Spleen (tissue), 7 donors: ENCODE data around the gene EML3.

Source experiments
- POLR2A ChIP-seq, 3 donors: fragments of 450-650 bp; IDR thresholded peaks; one replicate each; pipeline ENCODE4 v1.5.1; 2017; ENCODE audit warnings: antibody characterized with exemption in 3 of 3, mild to moderate bottlenecking in 1 of 3
- POLR2AphosphoS5 ChIP-seq, 3 donors: sonication (generic); formaldehyde crosslinking; IDR thresholded peaks; one replicate each; pipeline ENCODE4 v1.5.1; 2017; ENCODE audit warnings: antibody characterized with exemption in 3 of 3
- TF ChIP-seq, protein P1 (sequence below), 11 experiments: fragments of 200-600 bp in 7 of 11; fragments of 450-650 bp in 4 of 11; sonication (generic) in 4 of 11; IDR thresholded peaks in 8 of 11; conservative IDR thresholded peaks in 3 of 11; 1 replicate in 7 of 11; 2 replicates in 4 of 11; pipeline versions ENCODE4 v1.4.0 to v1.8.0; 2016 to 2021; ENCODE audit warnings: antibody characterized with exemption in 11 of 11, inconsistent platforms in 4 of 11, mild to moderate bottlenecking in 1 of 11
- donor health status: DM: no; HTN: no; CAD: no; lungs with moderate emphysema.
- donor health status: DM: no; HTN: no; CAD: no.
- donor health status: DM: no; HTN: no; CAD: no.

DNA sequence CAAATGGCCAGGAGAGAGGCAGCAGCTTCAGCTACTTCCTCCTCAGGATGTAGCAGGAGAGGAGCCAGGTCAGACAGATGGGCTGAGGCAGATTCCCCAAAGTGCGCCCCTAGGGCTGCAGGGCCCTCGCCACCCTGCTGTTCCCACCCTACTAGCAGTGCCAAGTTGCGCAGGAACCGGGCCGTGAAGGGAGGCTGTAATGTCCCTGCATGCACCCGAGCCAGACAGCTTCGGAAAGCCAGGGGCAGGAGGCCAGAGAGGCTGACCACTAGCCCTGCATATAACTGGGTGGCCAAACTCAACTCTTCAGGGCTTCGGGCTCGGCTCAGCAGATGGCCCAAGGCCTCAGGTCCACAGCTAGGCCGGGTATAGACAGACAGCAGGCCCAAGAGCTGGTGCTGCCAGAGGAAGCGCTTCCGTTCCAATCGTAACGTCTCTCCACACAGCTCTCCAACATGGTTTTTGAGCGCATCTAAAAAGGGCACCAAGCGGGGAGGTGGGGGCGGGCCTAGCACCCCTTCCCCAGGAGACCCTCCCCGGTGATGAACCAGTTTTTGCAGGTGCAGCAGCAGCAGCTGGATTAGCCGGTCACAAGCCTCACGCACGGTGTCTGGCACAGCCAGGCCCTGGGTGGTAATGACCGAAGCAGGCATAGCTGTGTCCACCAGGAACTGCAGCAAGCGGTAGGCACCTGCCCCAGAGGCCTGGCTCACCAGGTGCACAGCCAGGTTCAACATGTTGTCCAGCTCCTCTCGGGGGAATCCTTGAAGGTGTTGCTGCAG is 35.8 kb upstream of the EML3 start:
- TF ChIP-seq POLR2A (IDR thresholded peaks at IDR 0.05) (no peak), POLR2AphosphoS5 (IDR thresholded peaks at IDR 0.05) (no peak)
- TF ChIP-seq, protein P1, sequence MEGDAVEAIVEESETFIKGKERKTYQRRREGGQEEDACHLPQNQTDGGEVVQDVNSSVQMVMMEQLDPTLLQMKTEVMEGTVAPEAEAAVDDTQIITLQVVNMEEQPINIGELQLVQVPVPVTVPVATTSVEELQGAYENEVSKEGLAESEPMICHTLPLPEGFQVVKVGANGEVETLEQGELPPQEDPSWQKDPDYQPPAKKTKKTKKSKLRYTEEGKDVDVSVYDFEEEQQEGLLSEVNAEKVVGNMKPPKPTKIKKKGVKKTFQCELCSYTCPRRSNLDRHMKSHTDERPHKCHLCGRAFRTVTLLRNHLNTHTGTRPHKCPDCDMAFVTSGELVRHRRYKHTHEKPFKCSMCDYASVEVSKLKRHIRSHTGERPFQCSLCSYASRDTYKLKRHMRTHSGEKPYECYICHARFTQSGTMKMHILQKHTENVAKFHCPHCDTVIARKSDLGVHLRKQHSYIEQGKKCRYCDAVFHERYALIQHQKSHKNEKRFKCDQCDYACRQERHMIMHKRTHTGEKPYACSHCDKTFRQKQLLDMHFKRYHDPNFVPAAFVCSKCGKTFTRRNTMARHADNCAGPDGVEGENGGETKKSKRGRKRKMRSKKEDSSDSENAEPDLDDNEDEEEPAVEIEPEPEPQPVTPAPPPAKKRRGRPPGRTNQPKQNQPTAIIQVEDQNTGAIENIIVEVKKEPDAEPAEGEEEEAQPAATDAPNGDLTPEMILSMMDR (IDR thresholded peaks at IDR 0.05 in 8 of 11, conservative IDR thresholded peaks at IDR 0.05 in 3 of 11): no peak
